Sigmoid colon (tissue), 4 donors: ENCODE data around the gene IL15RA.

ENCODE experiments used
- EP300 ChIP-seq, 4 donors: sonication (generic); formaldehyde crosslinking; IDR thresholded peaks; one replicate each; pipeline ENCODE4 v1.6.1; 2017; ENCODE audit warnings: antibody characterized with exemption in 4 of 4
- POLR2A ChIP-seq, 2 donors: fragments of 450-650 bp; IDR thresholded peaks; one replicate each; pipeline ENCODE4 v1.6.1; 2016; ENCODE audit warnings: antibody characterized with exemption in 2 of 2, mild to moderate bottlenecking in 2 of 2, moderate library complexity in 2 of 2
- TF ChIP-seq, protein P1 (sequence below), 4 experiments: fragments of 450-650 bp in 3 of 4; fragments of 200-600 bp in 1 of 4; IDR thresholded peaks; one replicate each; pipeline ENCODE4 v1.5.1; 2016 to 2019; ENCODE audit warnings: antibody characterized with exemption in 4 of 4, mild to moderate bottlenecking in 3 of 4, moderate library complexity in 2 of 4

DNA sequence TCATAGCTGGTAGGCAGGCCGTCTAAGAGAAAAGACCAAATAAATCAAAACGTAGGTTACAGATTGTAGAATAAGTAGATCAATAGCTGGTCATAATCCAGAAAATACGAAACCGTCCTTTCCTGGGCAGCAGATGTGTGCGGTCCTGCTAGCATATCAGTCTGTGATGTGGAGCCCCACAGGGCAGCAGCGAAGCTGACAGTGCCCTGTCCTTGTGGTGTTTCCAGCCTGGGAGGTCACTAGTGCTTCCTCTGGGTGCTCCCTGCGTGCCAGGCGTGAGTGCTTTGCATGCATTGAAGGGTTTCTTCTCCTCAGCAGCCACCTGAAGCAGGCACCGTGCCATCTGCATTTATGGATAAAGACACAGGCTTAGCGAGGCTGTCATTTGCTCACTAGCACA, 41.7 kb downstream of the IL15RA start:
- no peak for TF ChIP-seq EP300 (IDR thresholded peaks at IDR 0.05)
- TF ChIP-seq POLR2A (IDR thresholded peaks at IDR 0.05) = no peak
- TF ChIP-seq, protein P1, sequence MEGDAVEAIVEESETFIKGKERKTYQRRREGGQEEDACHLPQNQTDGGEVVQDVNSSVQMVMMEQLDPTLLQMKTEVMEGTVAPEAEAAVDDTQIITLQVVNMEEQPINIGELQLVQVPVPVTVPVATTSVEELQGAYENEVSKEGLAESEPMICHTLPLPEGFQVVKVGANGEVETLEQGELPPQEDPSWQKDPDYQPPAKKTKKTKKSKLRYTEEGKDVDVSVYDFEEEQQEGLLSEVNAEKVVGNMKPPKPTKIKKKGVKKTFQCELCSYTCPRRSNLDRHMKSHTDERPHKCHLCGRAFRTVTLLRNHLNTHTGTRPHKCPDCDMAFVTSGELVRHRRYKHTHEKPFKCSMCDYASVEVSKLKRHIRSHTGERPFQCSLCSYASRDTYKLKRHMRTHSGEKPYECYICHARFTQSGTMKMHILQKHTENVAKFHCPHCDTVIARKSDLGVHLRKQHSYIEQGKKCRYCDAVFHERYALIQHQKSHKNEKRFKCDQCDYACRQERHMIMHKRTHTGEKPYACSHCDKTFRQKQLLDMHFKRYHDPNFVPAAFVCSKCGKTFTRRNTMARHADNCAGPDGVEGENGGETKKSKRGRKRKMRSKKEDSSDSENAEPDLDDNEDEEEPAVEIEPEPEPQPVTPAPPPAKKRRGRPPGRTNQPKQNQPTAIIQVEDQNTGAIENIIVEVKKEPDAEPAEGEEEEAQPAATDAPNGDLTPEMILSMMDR (IDR thresholded peaks at IDR 0.05) = no peak
